Measurements from ENCODE around the gene FLT3.

DNA sequence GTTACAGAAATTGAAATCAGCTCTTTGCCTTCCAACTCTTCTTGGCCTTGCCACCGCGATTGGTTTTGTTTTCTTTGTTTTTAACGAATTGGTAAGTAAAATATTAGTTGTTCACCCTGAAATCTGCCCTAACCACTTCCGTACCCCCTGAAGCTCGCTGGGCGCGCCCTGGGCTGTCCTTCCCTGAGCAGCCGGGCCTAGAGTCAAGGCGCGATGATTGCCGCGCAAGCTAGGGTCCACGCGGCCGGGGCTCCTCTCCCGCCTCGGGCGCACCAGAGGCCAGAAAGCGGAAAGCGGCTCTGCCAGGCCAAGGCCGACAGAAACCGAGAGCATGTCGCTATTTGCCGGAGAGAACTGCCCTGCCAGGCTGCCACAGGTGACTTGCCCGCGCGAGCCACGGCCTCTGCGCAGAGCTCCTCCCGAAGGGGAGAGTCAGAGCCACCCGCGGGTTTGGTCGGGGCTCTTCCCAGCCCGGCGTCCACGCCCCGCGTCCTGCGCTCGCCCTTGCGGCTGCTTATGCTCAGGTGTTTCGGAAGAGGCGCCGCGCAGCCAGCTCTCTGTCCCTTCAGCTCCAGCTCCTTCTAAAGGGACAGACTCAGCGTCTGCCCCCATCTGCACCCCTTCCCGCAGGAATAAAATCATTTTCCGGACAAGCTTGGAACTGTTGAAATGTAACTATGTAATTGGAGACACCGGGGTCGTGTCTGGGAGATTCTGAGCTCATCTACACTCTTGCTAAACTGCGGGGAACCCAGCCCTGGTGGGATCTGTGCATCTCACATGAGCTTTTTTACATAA lies 124.6 kb downstream of the FLT3 start:
- TF ChIP-seq, protein P1, sequence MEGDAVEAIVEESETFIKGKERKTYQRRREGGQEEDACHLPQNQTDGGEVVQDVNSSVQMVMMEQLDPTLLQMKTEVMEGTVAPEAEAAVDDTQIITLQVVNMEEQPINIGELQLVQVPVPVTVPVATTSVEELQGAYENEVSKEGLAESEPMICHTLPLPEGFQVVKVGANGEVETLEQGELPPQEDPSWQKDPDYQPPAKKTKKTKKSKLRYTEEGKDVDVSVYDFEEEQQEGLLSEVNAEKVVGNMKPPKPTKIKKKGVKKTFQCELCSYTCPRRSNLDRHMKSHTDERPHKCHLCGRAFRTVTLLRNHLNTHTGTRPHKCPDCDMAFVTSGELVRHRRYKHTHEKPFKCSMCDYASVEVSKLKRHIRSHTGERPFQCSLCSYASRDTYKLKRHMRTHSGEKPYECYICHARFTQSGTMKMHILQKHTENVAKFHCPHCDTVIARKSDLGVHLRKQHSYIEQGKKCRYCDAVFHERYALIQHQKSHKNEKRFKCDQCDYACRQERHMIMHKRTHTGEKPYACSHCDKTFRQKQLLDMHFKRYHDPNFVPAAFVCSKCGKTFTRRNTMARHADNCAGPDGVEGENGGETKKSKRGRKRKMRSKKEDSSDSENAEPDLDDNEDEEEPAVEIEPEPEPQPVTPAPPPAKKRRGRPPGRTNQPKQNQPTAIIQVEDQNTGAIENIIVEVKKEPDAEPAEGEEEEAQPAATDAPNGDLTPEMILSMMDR (IDR thresholded peaks at IDR 0.05), result no peak
- TF ChIP-seq ZFX (IDR thresholded peaks at IDR 0.05; ENCODE audit: borderline replicate concordance), result no peak
